D721Med (cell line): Measurements from ENCODE around the gene TRPM3.

Source experiments
- DNase-seq: peaks from one replicate; pipeline ENCODE4 v3.0.0; 2011; ENCODE audit warnings: low spot score; ENCODE audit not compliant: insufficient read length
- FAIRE-seq: peaks from 2 replicates; lab custom pipeline; 2011; peaks lifted over from hg19 to GRCh38; lab: Jason Lieb, UNC
- CTCF ChIP-seq: IDR thresholded peaks from 2 replicates; pipeline ENCODE4 v1.5.1; 2012; ENCODE audit warnings: mild to moderate bottlenecking, control low read depth; ENCODE audit not compliant: insufficient read depth; ENCODE audit errors: missing control alignments

TRPM3 gene

GRCh38 chr9:71122022-71122275, 528 bp upstream of the TRPM3 start:
- DNase-seq (no peak), FAIRE-seq (no peak)
- TF ChIP-seq CTCF, result no peak

GRCh38 chr9:71120501-71121247, 747 bp downstream of the TRPM3 start:
- no peak for DNase-seq
- TF ChIP-seq CTCF, result no peak
- FAIRE-seq, result no peak

- no peak for TF ChIP-seq CTCF
- FAIRE-seq (no peak), DNase-seq (no peak)
These were observed 1.7 kb downstream of the TRPM3 start for GRCh38 chr9:71119746-71120145.

GRCh38 chr9:71118324-71118723, 3.1 kb downstream of the TRPM3 start:
- FAIRE-seq (no peak), DNase-seq (no peak)
- TF ChIP-seq CTCF, result no peak

GRCh38 chr9:71115448-71115975, 5.9 kb downstream of the TRPM3 start:
- no peak for TF ChIP-seq CTCF
- FAIRE-seq (no peak), DNase-seq (no peak)

- FAIRE-seq (no peak), DNase-seq (no peak)
- no peak for TF ChIP-seq CTCF
These were observed 8.6 kb downstream of the TRPM3 start for GRCh38 chr9:71112866-71113265.

- FAIRE-seq, result no peak
- no peak for DNase-seq
- no peak for TF ChIP-seq CTCF
These were observed 12.5 kb downstream of the TRPM3 start for GRCh38 chr9:71108937-71109336.
